Measurements from ENCODE around the gene PPM1H.

- TF ChIP-seq CTCF (IDR thresholded peaks at IDR 0.05) (no peak), POLR2A (IDR thresholded peaks at IDR 0.05) (no peak), POLR2AphosphoS5 (IDR thresholded peaks at IDR 0.05; ENCODE audit: insufficient read depth in 1 of 2, low read depth in 1 of 2) (no peak)
These were observed 240.8 kb downstream of the PPM1H start for GRCh38 chr12:62694116-62694515.

Data from vagina (tissue), 2 donors.